ENCODE results near the gene FNBP1L. TPM values are rescaled to one million over a fixed set of nuclear protein-coding genes. Genes with fewer than 3 reads are reported as not detected.
A peak's percentile ranks its signal among the peaks of the same experiment; 100 is the strongest.

Gene FNBP1L
- 21.0 TPM for total RNA-seq
- long read RNA-seq, full-length matches to known transcripts, result 45 of 52 reads
- long read RNA-seq, partial matches to known transcripts, result 2 of 52 reads
- long read RNA-seq, other reads (novel, unspliced or antisense), result 5 of 52 reads

DNA sequence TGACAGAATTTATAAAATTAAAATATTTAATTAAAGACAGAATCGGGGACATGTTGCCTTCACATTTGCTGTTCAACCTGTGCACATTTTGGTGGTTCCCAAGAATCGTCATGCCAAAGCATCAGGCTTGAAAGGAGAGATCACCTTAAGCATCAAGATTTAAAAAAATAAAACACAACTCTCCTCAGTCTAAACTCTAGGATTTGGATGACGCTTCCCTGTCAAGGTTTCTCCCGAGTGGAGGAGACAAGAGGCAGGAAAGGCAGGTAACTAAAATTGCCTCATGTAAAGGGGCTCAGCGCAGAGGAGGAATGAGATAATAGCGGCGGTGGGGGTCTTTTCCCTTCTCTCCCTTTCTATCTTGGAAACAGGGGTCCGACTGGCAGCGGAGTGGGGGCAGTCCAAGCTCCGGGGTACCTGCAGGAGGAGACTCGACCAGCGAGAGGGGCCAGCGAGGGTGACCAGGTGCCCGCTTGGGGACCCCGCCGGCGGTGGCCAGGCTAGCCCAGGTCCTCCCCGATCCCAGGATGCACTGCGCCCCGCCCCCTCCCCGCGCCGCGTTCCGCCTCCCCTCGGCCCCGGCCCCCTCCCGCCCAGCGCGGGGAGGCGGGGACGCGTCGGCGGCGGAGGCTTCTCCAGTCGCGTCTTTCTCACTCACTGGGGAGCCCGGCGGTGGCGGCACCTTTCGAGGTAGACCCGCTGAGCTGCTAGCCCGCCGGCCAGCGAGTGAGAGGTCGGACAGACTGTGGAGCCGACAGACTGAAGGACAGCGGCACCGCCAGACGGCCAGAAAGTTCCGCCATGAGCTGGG, at the start of gene FNBP1L:
FNBP1L (plus strand) TSS at position 638 of the 811 bp plus-strand sequence; CDS start at position 802, 164 bp downstream.
- intact Hi-C loops (cut with DNase I), result loop anchor here (10.0 kb wide), 1 partner anchor 107 kb away; no protein-coding TSS in a partner anchor
- DNase-seq (peak; percentile 84), ATAC-seq (ENCODE audit: poor library complexity) (peak; percentile 97)

- ATAC-seq (ENCODE audit: poor library complexity), result no peak
Observed at GRCh38 chr1:93399781-93400180, 48.1 kb upstream of the FNBP1L start.

DNA sequence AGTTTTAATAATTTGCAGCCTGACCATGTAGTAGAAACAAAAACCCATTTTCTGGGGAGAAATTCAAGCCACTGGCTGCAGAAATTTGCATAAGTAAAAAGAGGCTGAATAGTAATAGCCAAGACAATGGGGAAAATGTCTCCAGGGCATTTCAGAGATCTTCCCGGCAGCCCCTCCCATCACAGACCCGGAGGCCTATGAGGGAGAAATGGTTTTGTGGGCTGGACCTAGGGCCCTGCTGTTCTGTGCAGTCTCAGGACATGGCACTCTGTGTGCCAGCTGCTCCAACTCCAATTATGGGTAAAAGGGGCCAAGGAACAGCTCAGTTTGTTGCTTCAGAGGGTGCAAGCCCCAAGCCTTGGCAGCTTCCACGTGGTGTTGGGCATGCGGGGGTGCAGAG, 39.7 kb upstream of the FNBP1L start:
- ATAC-seq (ENCODE audit: poor library complexity), result no peak
- DNase-seq, result no peak
- intact Hi-C loops (cut with DNase I), result no loop called here

More at GRCh38 chr1:93399781-93400180, 48.1 kb upstream of the FNBP1L start:
- no peak for DNase-seq
- intact Hi-C loops (cut with DNase I), result no loop called here

GRCh38 chr1:93411000-93411399, 36.9 kb upstream of the FNBP1L start:
- DNase-seq, result no peak
- intact Hi-C loops (cut with DNase I), result no loop called here
- ATAC-seq (ENCODE audit: poor library complexity), result no peak

- no peak for DNase-seq
- intact Hi-C loops (cut with DNase I), result no loop called here
- no peak for ATAC-seq (ENCODE audit: poor library complexity)
Observed at GRCh38 chr1:93414749-93415148, 33.2 kb upstream of the FNBP1L start.

- ATAC-seq (ENCODE audit: poor library complexity), result no peak
- DNase-seq, result no peak
- intact Hi-C loops (cut with DNase I), result no loop called here
Observed at GRCh38 chr1:93415296-93415695, 32.6 kb upstream of the FNBP1L start.

- DNase-seq (no peak), ATAC-seq (ENCODE audit: poor library complexity) (no peak)
- intact Hi-C loops (cut with DNase I), result no loop called here
Observed at GRCh38 chr1:93416183-93416582, 31.7 kb upstream of the FNBP1L start.

- DNase-seq, result no peak
- no peak for ATAC-seq (ENCODE audit: poor library complexity)
- intact Hi-C loops (cut with DNase I), result no loop called here
Observed at GRCh38 chr1:93419344-93419743, 28.6 kb upstream of the FNBP1L start.

DNA sequence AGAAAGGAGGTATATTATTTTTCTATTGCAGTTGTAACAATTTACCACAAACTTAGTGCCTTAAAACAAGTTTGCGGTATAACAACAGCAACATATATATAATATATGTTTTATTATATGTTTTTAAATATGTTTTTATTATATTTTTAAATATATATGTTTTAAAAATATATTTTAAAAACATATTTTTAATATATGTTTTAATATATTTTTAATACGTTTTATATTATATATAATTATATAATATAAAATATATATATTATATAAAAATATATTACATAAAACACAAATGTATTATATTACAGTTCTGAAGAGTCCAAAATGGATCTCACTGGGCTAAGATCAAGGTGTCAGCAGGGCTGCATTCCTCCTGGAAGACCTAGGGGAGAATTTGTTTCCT, 27.5 kb upstream of the FNBP1L start:
- ATAC-seq (ENCODE audit: poor library complexity) (no peak), DNase-seq (no peak)
- intact Hi-C loops (cut with DNase I), result no loop called here

- DNase-seq (no peak), ATAC-seq (ENCODE audit: poor library complexity) (no peak)
- intact Hi-C loops (cut with DNase I), result no loop called here
Observed at GRCh38 chr1:93426181-93426580, 21.7 kb upstream of the FNBP1L start.

DNA sequence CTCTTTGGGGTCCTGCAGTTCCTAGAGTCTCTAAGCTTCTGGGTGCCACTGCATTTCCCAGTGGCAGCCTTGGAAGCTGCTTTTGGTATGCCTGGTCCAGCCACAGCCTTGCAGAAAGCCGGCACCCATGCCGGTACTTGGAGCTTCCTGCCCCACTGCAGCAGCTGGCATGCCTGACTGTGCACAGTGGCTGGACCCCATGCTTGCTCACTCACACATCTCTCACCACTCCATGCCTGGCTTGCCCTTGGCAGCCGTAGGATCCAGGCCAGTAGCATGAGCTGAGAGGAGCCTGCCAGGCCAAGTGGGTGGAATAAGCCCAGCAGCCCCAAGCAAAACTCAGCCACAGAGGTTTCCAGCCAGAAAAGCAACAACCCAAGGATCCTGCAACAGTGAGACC, 20.3 kb upstream of the FNBP1L start:
- intact Hi-C loops (cut with DNase I), result no loop called here
- ATAC-seq (ENCODE audit: poor library complexity) (peak; percentile 94), DNase-seq (peak; percentile 75)

DNA sequence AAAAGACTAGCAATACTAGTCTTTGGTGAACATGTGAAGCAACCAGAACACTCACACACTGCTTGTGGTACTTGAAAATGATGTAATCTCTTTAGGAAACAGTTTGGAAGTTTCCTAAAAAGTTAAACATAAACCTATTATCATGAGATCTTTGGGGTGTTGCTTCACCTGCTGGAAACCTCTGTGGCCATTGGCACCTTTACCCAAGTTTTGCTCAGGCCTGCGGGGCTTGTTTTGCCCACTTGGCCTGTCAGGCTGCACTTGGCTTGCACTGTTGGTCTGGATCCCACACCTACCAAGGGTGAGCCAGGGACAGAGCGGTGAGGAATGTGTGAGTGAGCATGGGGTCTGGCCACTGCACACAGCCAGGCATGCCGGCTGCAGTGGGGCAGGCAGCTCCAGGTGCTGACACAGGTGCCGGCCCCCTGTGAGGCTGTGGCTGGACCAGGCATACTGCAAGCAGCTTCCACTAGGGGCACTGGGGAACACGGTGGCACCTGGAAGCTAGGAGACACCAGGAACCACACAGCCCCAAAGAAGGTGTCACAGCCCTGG, 14.4 kb upstream of the FNBP1L start:
- ATAC-seq (ENCODE audit: poor library complexity), result peak; percentile 72
- intact Hi-C loops (cut with DNase I), result loop anchor here (10.0 kb wide), 2 partner anchors 381 to 411 kb away; no protein-coding TSS in a partner anchor
- no peak for DNase-seq

DNA sequence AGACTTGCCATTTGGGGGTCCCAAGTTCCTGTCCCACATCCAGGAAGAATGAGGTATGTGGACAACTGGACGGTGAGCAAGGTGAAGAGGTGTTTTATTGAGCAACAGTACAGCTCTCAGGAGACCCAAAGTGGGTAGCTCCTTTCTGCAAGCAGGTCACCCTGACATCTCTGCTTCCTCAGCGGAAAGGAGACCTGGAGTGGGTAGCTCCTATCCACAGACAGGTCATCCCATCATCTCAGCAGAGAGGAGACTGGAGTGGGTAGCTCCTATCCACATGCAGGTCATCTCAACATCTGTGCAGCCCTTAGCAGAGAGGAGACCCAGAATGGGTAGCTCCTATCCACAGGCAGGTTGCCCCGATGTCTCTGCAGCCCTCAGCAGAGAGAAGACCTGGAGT, 13.8 kb upstream of the FNBP1L start:
- DNase-seq (no peak), ATAC-seq (ENCODE audit: poor library complexity) (no peak)
- intact Hi-C loops (cut with DNase I), result loop anchor here (10.0 kb wide), 2 partner anchors 381 to 411 kb away; no protein-coding TSS in a partner anchor

GRCh38 chr1:93434987-93435386, 12.9 kb upstream of the FNBP1L start:
- intact Hi-C loops (cut with DNase I), result loop anchor here (10.0 kb wide), 2 partner anchors 380 to 410 kb away; no protein-coding TSS in a partner anchor
- ATAC-seq (ENCODE audit: poor library complexity) (no peak), DNase-seq (no peak)

GRCh38 chr1:93435443-93435842, 12.5 kb upstream of the FNBP1L start:
- intact Hi-C loops (cut with DNase I), result loop anchor here (10.0 kb wide), 2 partner anchors 379 to 409 kb away; no protein-coding TSS in a partner anchor
- DNase-seq (no peak), ATAC-seq (ENCODE audit: poor library complexity) (no peak)

GRCh38 chr1:93436496-93436895, 11.4 kb upstream of the FNBP1L start:
- intact Hi-C loops (cut with DNase I), result loop anchor here (10.0 kb wide), 2 partner anchors 378 to 408 kb away; no protein-coding TSS in a partner anchor
- ATAC-seq (ENCODE audit: poor library complexity), result no peak
- DNase-seq, result no peak

- intact Hi-C loops (cut with DNase I), result loop anchor here (10.0 kb wide), 2 partner anchors 377 to 407 kb away; no protein-coding TSS in a partner anchor
- DNase-seq, result no peak
- ATAC-seq (ENCODE audit: poor library complexity), result peak; percentile 73
Observed at GRCh38 chr1:93437976-93438605, 9.8 kb upstream of the FNBP1L start.

DNA sequence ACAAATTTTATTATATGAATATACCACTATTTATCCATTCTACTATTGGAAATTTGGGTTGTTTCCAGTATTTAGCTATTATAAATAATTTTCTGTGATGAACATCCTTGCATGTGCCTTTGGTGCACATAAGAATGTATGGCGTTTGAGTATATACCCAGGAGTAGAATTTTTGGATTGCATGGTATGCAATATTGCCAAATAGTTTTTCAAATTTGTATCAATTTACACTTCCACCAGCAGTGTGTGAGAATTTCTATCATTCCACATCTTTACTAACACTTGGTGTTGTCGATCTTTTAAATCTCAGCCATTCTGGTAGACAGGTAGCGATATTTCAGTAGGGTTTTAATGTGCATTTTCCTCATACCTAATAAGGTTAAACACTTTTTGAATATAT, 9.2 kb upstream of the FNBP1L start:
- DNase-seq, result no peak
- intact Hi-C loops (cut with DNase I), result loop anchor here (10.0 kb wide), 2 partner anchors 376 to 406 kb away; no protein-coding TSS in a partner anchor
- ATAC-seq (ENCODE audit: poor library complexity), result no peak

GRCh38 chr1:93440272-93440671, 7.6 kb upstream of the FNBP1L start:
- DNase-seq (no peak), ATAC-seq (ENCODE audit: poor library complexity) (no peak)
- intact Hi-C loops (cut with DNase I), result loop anchor here (5.0 to 10.0 kb wide), 2 partner anchors 115 to 187 kb away; no protein-coding TSS in a partner anchor

All from Right ventricle myocardium superior (tissue), 1 donor.